DMS153 treated with DMSO at 0.1 percent for 48 hours (cell line): ENCODE results near the gene TRABD2A.
A peak's percentile ranks its signal among the peaks of the same experiment; 100 is the strongest.
"Not testable (repeated sequence)": the region's sequence is repeated elsewhere in the genome, so short reads cannot be mapped to it uniquely, and the experiment has no call there.

ENCODE experiments used
- DNase-seq: peaks from one replicate; lab custom pipeline; 2025; ENCODE audit not compliant: unreplicated experiment; lab: John Stamatoyannopoulos, UW

Gene TRABD2A

GRCh38 chr2:84882414-84882738, 1.5 kb upstream of the TRABD2A start:
- DNase-seq = no peak

GRCh38 chr2:84881581-84882413, 913 bp upstream of the TRABD2A start:
- peak; percentile 74 for DNase-seq

- DNase-seq = no peak
These were observed 564 bp downstream of the TRABD2A start for GRCh38 chr2:84880395-84880644.

- DNase-seq = no peak
These were observed 1.1 kb downstream of the TRABD2A start for GRCh38 chr2:84879584-84880394.

- DNase-seq = no peak
These were observed 1.8 kb downstream of the TRABD2A start for GRCh38 chr2:84878896-84879583.

GRCh38 chr2:84878459-84878858, 2.4 kb downstream of the TRABD2A start:
- no peak for DNase-seq

GRCh38 chr2:84876369-84876768, 4.5 kb downstream of the TRABD2A start:
- DNase-seq = no peak

GRCh38 chr2:84875619-84876018, 5.3 kb downstream of the TRABD2A start:
- DNase-seq = not testable (repeated sequence)

GRCh38 chr2:84875213-84875560, 5.7 kb downstream of the TRABD2A start:
- no peak for DNase-seq

GRCh38 chr2:84874381-84875212, 6.3 kb downstream of the TRABD2A start:
- no peak for DNase-seq

- DNase-seq = no peak
These were observed 7.5 kb downstream of the TRABD2A start for GRCh38 chr2:84873350-84873749.

- not testable (repeated sequence) for DNase-seq
These were observed 8.2 kb downstream of the TRABD2A start for GRCh38 chr2:84872691-84873090.

- DNase-seq = no peak
These were observed 10.6 kb downstream of the TRABD2A start for GRCh38 chr2:84870306-84870705.

- DNase-seq = not testable (repeated sequence)
These were observed 12.6 kb downstream of the TRABD2A start for GRCh38 chr2:84868327-84868726.

GRCh38 chr2:84866122-84866521, 14.8 kb downstream of the TRABD2A start:
- no peak for DNase-seq

GRCh38 chr2:84865181-84865783, 15.6 kb downstream of the TRABD2A start:
- DNase-seq = no peak

- DNase-seq = no peak
These were observed 18.9 kb downstream of the TRABD2A start for GRCh38 chr2:84862006-84862405.

- no peak for DNase-seq
These were observed 19.3 kb downstream of the TRABD2A start for GRCh38 chr2:84861539-84861938.

GRCh38 chr2:84858937-84859336, 21.9 kb downstream of the TRABD2A start:
- DNase-seq = no peak

GRCh38 chr2:84858123-84858522, 22.8 kb downstream of the TRABD2A start:
- no peak for DNase-seq

GRCh38 chr2:84857566-84857965, 23.3 kb downstream of the TRABD2A start:
- no peak for DNase-seq
